Trophoblast cell (in vitro differentiated cells and primary cell): Measurements from ENCODE around the gene LIMCH1.
A peak's percentile ranks its signal among the peaks of the same experiment; 100 is the strongest.

Source experiments
- DNase-seq, 2 donors: peaks; one replicate each; pipeline ENCODE4 v3.0.0-alpha.2; 2016
- H2AFZ ChIP-seq: 2 replicates; pipeline ENCODE4 v1.6.1; 2013; ENCODE audit warnings: low read length, moderate library complexity, mild to moderate bottlenecking; ENCODE audit not compliant: insufficient read depth, poor library complexity
- H2AK5ac ChIP-seq: 2 replicates; pipeline ENCODE4 v1.6.1; 2013; ENCODE audit warnings: mild to moderate bottlenecking, low read length
- H2BK120ac ChIP-seq: 2 replicates; pipeline ENCODE4 v1.6.1; 2013; ENCODE audit warnings: low read length, mild to moderate bottlenecking, moderate library complexity; ENCODE audit not compliant: insufficient read depth, poor library complexity
- H2BK12ac ChIP-seq: 2 replicates; pipeline ENCODE4 v1.6.1; 2013; ENCODE audit warnings: mild to moderate bottlenecking, low read length, moderate library complexity
- H2BK5ac ChIP-seq: 2 replicates; pipeline ENCODE4 v1.6.1; 2013; ENCODE audit warnings: low read length, low read depth, moderate library complexity, mild to moderate bottlenecking; ENCODE audit not compliant: poor library complexity
- H3K14ac ChIP-seq: 2 replicates; pipeline ENCODE4 v1.6.1; 2013; ENCODE audit warnings: mild to moderate bottlenecking, low read length
- H3K18ac ChIP-seq: 2 replicates; pipeline ENCODE4 v1.6.1; 2013; ENCODE audit warnings: mild to moderate bottlenecking, low read length
- H3K23ac ChIP-seq: 2 replicates; pipeline ENCODE4 v1.6.1; 2013; ENCODE audit warnings: low read length
- H3K27ac ChIP-seq: 2 replicates; pipeline ENCODE4 v1.5.1; 2013; ENCODE audit warnings: low read depth, mild to moderate bottlenecking, inconsistent platforms, low read length, moderate library complexity
- H3K27me3 ChIP-seq: 2 replicates; pipeline ENCODE4 v1.6.1; 2013; ENCODE audit warnings: inconsistent platforms, mild to moderate bottlenecking, low read length, moderate library complexity; ENCODE audit not compliant: insufficient read depth
- H3K36me3 ChIP-seq, 2 experiments: 1 replicate in 1 of 2; 2 replicates in 1 of 2; pipeline ENCODE4 v1.6.1; 2013; ENCODE audit warnings: low read length in 2 of 2, mild to moderate bottlenecking in 2 of 2, moderate library complexity in 1 of 2; ENCODE audit not compliant: insufficient read depth in 2 of 2, control insufficient read depth in 1 of 2
- H3K4ac ChIP-seq: 2 replicates; pipeline ENCODE4 v1.6.1; 2013; ENCODE audit warnings: low read depth, mild to moderate bottlenecking, low read length, moderate library complexity
- H3K4me1 ChIP-seq, 2 experiments: 1 replicate in 1 of 2; 2 replicates in 1 of 2; pipeline ENCODE4 v1.6.1; 2013; ENCODE audit warnings: low read length in 2 of 2, mild to moderate bottlenecking in 2 of 2, moderate library complexity in 1 of 2; ENCODE audit not compliant: insufficient read depth in 2 of 2, control insufficient read depth in 1 of 2
- H3K4me2 ChIP-seq: 2 replicates; pipeline ENCODE4 v1.6.1; 2013; ENCODE audit warnings: inconsistent platforms, mild to moderate bottlenecking, low read length, moderate library complexity
- H3K4me3 ChIP-seq: 2 replicates; pipeline ENCODE4 v1.5.1; 2013; ENCODE audit warnings: mild to moderate bottlenecking, low read depth, low read length, inconsistent platforms
- H3K79me1 ChIP-seq: one replicate; pipeline ENCODE4 v1.6.1; 2013; ENCODE audit warnings: low read length
- H3K79me2 ChIP-seq: 2 replicates; pipeline ENCODE4 v1.6.1; 2013; ENCODE audit warnings: low read length, mild to moderate bottlenecking; ENCODE audit not compliant: control insufficient read depth, insufficient read depth, poor library complexity
- H3K9ac ChIP-seq: 2 replicates; pipeline ENCODE4 v1.6.1; 2013; ENCODE audit warnings: mild to moderate bottlenecking, low read length
- H3K9me3 ChIP-seq: 2 replicates; pipeline ENCODE4 v1.6.1; 2013; ENCODE audit warnings: low read depth, mild to moderate bottlenecking, control low read depth, inconsistent platforms, low read length; ENCODE audit not compliant: insufficient read depth
- H4K12ac ChIP-seq: 2 replicates; pipeline ENCODE4 v1.6.1; 2013; ENCODE audit warnings: low read depth, mild to moderate bottlenecking, low read length, moderate library complexity
- H4K8ac ChIP-seq: 2 replicates; pipeline ENCODE4 v1.6.1; 2013; ENCODE audit warnings: low read depth, mild to moderate bottlenecking, low read length, moderate library complexity
- H4K91ac ChIP-seq: one replicate; pipeline ENCODE4 v1.6.1; 2013; ENCODE audit warnings: low read depth, mild to moderate bottlenecking, low read length, moderate library complexity
- WGBS: extraction: QIAGEN DNeasy Blood & Tissue Kit; methylation state at CpG from one replicate; pipeline ENCODE4 v1.1.7; 2013; ENCODE audit warnings: missing lambda C conversion rate; ENCODE audit not compliant: insufficient read length, insufficient coverage; ENCODE audit errors: extremely low coverage; 5-methylcytosine and 5-hydroxymethylcytosine counted together

LIMCH1 gene

DNA sequence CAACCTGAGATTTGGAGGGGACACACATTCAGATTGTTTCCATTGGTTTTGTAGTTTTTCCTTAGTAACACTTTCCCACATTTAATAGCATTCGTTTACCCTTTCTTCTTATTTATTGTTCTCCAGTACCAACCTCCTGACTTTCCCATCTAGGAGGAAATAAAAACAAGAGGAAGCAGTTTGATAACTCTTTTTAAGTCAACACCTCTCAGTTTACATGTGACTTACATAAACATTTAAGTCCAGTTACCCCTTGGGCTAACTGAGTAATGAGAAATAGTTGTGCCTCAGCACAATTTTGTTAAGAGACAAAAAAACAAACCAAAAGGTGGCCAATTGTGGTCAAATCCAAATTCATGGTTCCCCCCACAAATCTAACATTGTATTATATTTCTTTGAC, 175.8 kb downstream of the LIMCH1 start:
- no CpG with 5 or more reads among the region's 1 CpG for WGBS
- no peaks in the 10 kb centered on the region for H3K4me1 ChIP-seq

DNA sequence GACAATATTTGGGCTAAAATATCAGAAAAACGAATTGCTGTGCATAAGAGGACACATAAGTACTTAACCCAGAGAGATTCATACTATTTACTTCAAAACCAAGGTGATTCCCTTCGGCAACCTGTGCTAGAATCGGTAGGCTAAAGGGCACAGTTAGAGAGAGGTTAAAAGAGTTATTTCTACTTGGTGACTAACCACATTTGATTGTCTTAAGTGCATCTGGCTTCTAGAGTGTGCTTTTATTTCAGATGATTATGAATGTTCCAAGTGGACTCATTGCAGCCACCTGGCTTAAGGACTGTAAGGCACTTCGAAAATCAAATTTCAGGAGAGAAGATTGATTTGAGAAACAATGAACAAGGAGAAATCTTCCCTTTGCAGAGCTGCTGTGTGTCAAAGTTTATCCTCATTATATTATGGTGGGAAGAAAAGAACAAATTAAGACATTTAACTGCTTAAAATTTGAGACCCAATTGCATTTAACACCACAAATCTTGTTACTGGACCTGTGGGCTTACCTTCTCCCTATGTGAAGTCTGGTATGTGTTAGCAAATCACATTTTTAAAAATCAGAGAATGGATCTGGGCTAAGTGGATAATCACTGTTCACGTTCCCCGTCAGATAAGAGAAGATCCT, 176.5 kb downstream of the LIMCH1 start:
- no CpG with 5 or more reads among the region's 6 CpGs for WGBS
- Histone ChIP-seq H3K4ac (no peak overlapping the region), H2AFZ (no peak overlapping the region), H2BK12ac (no peak overlapping the region), H3K9ac (no peak overlapping the region), H3K4me3 (no peak overlapping the region), H2AK5ac (no peak overlapping the region), H3K18ac (no peak overlapping the region), H3K14ac (no peak overlapping the region), H3K9me3 (no peaks in the 10 kb centered on the region), H3K79me2 (no peaks in the 10 kb centered on the region), H4K8ac (no peak overlapping the region), H4K12ac (no peak overlapping the region), H4K91ac (no peak overlapping the region), H3K27ac (no peak overlapping the region), H3K4me1 (no peaks in the 10 kb centered on the region), H3K36me3 (no peaks in the 10 kb centered on the region), H2BK5ac (no peak overlapping the region), H3K23ac (no peak overlapping the region), H3K4me2 (no peak overlapping the region), H2BK120ac (no peak overlapping the region), H3K79me1 (no peaks in the 10 kb centered on the region), H3K27me3 (no peaks in the 10 kb centered on the region)
- no peak for DNase-seq

More for the DNA sequence above, 175.8 kb downstream of the LIMCH1 start:
- Histone ChIP-seq H4K91ac (no peak overlapping the region), H4K8ac (no peak overlapping the region), H3K23ac (no peak overlapping the region), H2AK5ac (no peak overlapping the region), H3K27me3 (no peaks in the 10 kb centered on the region), H3K36me3 (no peaks in the 10 kb centered on the region), H2AFZ (no peak overlapping the region), H3K9ac (no peak overlapping the region), H3K14ac (no peak overlapping the region), H3K27ac (no peak overlapping the region), H2BK120ac (no peak overlapping the region), H2BK5ac (no peak overlapping the region), H3K4me3 (no peak overlapping the region), H3K4ac (no peak overlapping the region), H3K9me3 (no peaks in the 10 kb centered on the region), H3K18ac (no peak overlapping the region), H4K12ac (no peak overlapping the region), H3K79me1 (no peaks in the 10 kb centered on the region), H3K79me2 (no peaks in the 10 kb centered on the region), H2BK12ac (no peak overlapping the region), H3K4me2 (no peak overlapping the region)
- DNase-seq, result no peak

DNA sequence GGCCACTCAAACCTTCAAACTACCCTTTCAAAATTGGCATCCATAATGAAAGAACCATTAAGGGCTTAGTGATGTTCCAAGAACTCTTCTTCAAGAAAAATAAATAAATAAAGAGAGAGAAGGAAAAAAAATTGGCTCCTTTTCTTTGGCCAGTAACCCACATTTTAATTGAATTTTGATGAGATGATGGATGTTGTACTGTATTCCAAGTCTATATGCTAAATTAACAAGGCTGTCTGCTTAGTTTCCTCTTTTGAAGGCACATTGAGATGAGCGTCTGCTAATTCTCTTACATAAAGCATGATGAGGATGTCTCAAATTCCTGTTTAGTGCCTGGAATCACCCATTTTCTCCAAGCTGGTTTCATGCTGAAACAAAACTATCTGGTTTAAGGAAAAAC, 177.2 kb downstream of the LIMCH1 start:
- Histone ChIP-seq H2AK5ac (no peak overlapping the region), H3K79me1 (no peaks in the 10 kb centered on the region), H2AFZ (no peak overlapping the region), H3K14ac (no peak overlapping the region), H3K9me3 (no peaks in the 10 kb centered on the region), H3K4ac (no peak overlapping the region), H2BK5ac (no peak overlapping the region), H3K23ac (no peak overlapping the region), H2BK12ac (no peak overlapping the region), H3K9ac (no peak overlapping the region), H3K4me2 (no peak overlapping the region), H3K4me3 (no peak overlapping the region), H3K18ac (no peak overlapping the region), H3K27me3 (no peaks in the 10 kb centered on the region), H4K91ac (no peak overlapping the region), H3K36me3 (no peaks in the 10 kb centered on the region), H4K12ac (no peak overlapping the region), H2BK120ac (no peak overlapping the region), H3K27ac (no peak overlapping the region), H4K8ac (no peak overlapping the region), H3K79me2 (no peaks in the 10 kb centered on the region), H3K4me1 (no peaks in the 10 kb centered on the region)
- DNase-seq, result no peak
- WGBS, result no CpG with 5 or more reads among the region's 1 CpG

GRCh38 chr4:41718907-41719306, 180.9 kb downstream of the LIMCH1 start:
- no peak overlapping the region for H2AFZ ChIP-seq

More at GRCh38 chr4:41718907-41719306, 180.9 kb downstream of the LIMCH1 start:
- Histone ChIP-seq H3K4me2 (no peak overlapping the region), H2AK5ac (no peak overlapping the region), H3K4ac (no peak overlapping the region), H3K79me2 (no peaks in the 10 kb centered on the region), H3K9me3 (no peaks in the 10 kb centered on the region), H4K12ac (no peak overlapping the region), H3K36me3 (no peaks in the 10 kb centered on the region), H2BK12ac (no peak overlapping the region), H2BK120ac (no peak overlapping the region), H3K79me1 (no peaks in the 10 kb centered on the region), H3K27me3 (no peaks in the 10 kb centered on the region), H3K4me3 (no peak overlapping the region), H4K8ac (no peak overlapping the region), H3K27ac (no peak overlapping the region), H3K18ac (no peak overlapping the region), H3K9ac (no peak overlapping the region), H2BK5ac (no peak overlapping the region), H3K4me1 (no peaks in the 10 kb centered on the region), H4K91ac (no peak overlapping the region), H3K23ac (no peak overlapping the region), H3K14ac (no peak overlapping the region)
- DNase-seq, result peak in 1 of 2 donors; percentile 36
